Adipose tissue (tissue), 3 donors: Measurements from ENCODE around the gene NCCRP1. TPM values are rescaled to one million over a fixed set of nuclear protein-coding genes. Genes with fewer than 3 reads are reported as not detected.

Experiments
- polyA plus RNA-seq, 3 donors: library from polyadenylated mRNA; stranded (reverse); fragments of 200-250 nt; gene quantifications; one replicate each; pipeline ENCODE4 v1.2.3, GENCODE V29; 2013
- donor health status: healthy with polysubstance abuse.
- donor health status: Bipolar disorder and iron deficiency.
- donor health status: healthy.

Gene NCCRP1
- polyA plus RNA-seq, 3 donors = 0.40 to 2.4 TPM; not detected in 1

Other genes starting within 250 kb of the NCCRP1 start
- gene FBXO17, start 221.2 kb upstream of the NCCRP1 start, polyA plus RNA-seq = 10 to 100 TPM in 2 of 3 donors, 1 to 10 TPM in 1; 6.8 to 28.8 (median 25.8) TPM
- gene FBXO27, start 164.4 kb upstream of the NCCRP1 start, polyA plus RNA-seq = 10 to 100 TPM in 1 of 3 donors, 1 to 10 TPM in 2; 3.1 to 19.0 (median 4.4) TPM
- under 1 TPM in 1 of 3 donors, not detected in 2; 0.01 TPM for gene ACP7, start 112.6 kb upstream of the NCCRP1 start, polyA plus RNA-seq
- 10 to 100 TPM; 13.2 to 23.7 (median 14.2) TPM for gene PAK4, start 71.2 kb upstream of the NCCRP1 start, polyA plus RNA-seq
- 100 to 1,000 TPM in 1 of 3 donors, 1 to 10 TPM in 1, not detected in 1; 1.0 to 939 TPM for gene SYCN, start 7.3 kb downstream of the NCCRP1 start, polyA plus RNA-seq
- gene IFNL3, start 48.0 kb downstream of the NCCRP1 start, polyA plus RNA-seq = not detected
- not detected for gene IFNL4, start 51.9 kb downstream of the NCCRP1 start, polyA plus RNA-seq
- gene IFNL2, start 71.4 kb downstream of the NCCRP1 start, polyA plus RNA-seq = not detected
- not detected for gene IFNL1, start 99.4 kb downstream of the NCCRP1 start, polyA plus RNA-seq
- gene LRFN1, start 123.9 kb downstream of the NCCRP1 start, polyA plus RNA-seq = 1 to 10 TPM in 1 of 3 donors, under 1 TPM in 2; 0.67 to 1.2 (median 0.98) TPM
- 100 to 1,000 TPM in 1 of 3 donors, 10 to 100 TPM in 2; 12.9 to 156 (median 86.3) TPM for gene GMFG, start 139.1 kb downstream of the NCCRP1 start, polyA plus RNA-seq
- gene SAMD4B, start 145.5 kb downstream of the NCCRP1 start, polyA plus RNA-seq = 10 to 100 TPM; 34.3 to 79.0 (median 77.6) TPM
- gene PAF1, start 194.1 kb downstream of the NCCRP1 start, polyA plus RNA-seq = 10 to 100 TPM; 21.4 to 36.2 (median 34.2) TPM
- 10 to 100 TPM; 16.9 to 32.2 (median 21.8) TPM for gene MED29, start 194.4 kb downstream of the NCCRP1 start, polyA plus RNA-seq
- 1,000 to 10,000 TPM in 2 of 3 donors, 10 to 100 TPM in 1; 80.2 to 1,764 (median 1,356) TPM for gene ZFP36, start 209.9 kb downstream of the NCCRP1 start, polyA plus RNA-seq
- 10 to 100 TPM in 2 of 3 donors, 1 to 10 TPM in 1; 3.0 to 38.8 (median 27.2) TPM for gene PLEKHG2, start 215.7 kb downstream of the NCCRP1 start, polyA plus RNA-seq
- 1,000 to 10,000 TPM; 2,185 to 4,039 (median 3,887) TPM for gene RPS16, start 239.0 kb downstream of the NCCRP1 start, polyA plus RNA-seq
- gene SUPT5H, start 248.6 kb downstream of the NCCRP1 start, polyA plus RNA-seq = 100 to 1,000 TPM in 1 of 3 donors, 10 to 100 TPM in 2; 64.7 to 107 (median 71.3) TPM